HCT116 (cell line): ENCODE results near the gene NFIC.

ENCODE experiments used
- CTCF ChIP-seq, 3 experiments: fragments of 200-600 bp in 1 of 3; sonication (generic) in 1 of 3; IDR thresholded peaks in 2 of 3; conservative IDR thresholded peaks in 1 of 3; 2 replicates each; pipeline ENCODE4 v1.5.1; 2012 to 2017; ENCODE audit warnings: low read depth in 2 of 3, low read length in 2 of 3, antibody characterized with exemption in 1 of 3, borderline replicate concordance in 1 of 3, control low read depth in 1 of 3, mild to moderate bottlenecking in 1 of 3, mixed read lengths in 1 of 3, mixed run types in 1 of 3, moderate library complexity in 1 of 3; ENCODE audit not compliant: insufficient read depth in 1 of 3
- EGR1 ChIP-seq: IDR thresholded peaks from 2 replicates; pipeline ENCODE4 v1.6.1; 2012; ENCODE audit warnings: low read depth
- EZH2 ChIP-seq: fragments of 200-600 bp; sonication (generic); IDR thresholded peaks from 2 replicates; pipeline ENCODE4 v1.6.1; 2017; ENCODE audit warnings: antibody characterized with exemption, mixed run types
- POLR2A ChIP-seq: IDR thresholded peaks from 2 replicates; pipeline ENCODE4 v1.7.0; 2011; ENCODE audit warnings: borderline replicate concordance; ENCODE audit not compliant: insufficient read depth, insufficient read length; ENCODE audit errors: extremely low read depth
- RAD21 ChIP-seq: IDR thresholded peaks from 2 replicates; pipeline ENCODE4 v1.6.1; 2012; ENCODE audit warnings: low read depth, mild to moderate bottlenecking

GRCh38 chr19:3475449-3475848 is 109.1 kb downstream of the NFIC start:
- TF ChIP-seq POLR2A (no peak), CTCF (IDR thresholded peaks at IDR 0.05 in 2 of 3, conservative IDR thresholded peaks at IDR 0.05 in 1 of 3; ENCODE audit: borderline replicate concordance in 1 of 3, insufficient read depth in 1 of 3, low read depth in 2 of 3, low read length in 2 of 3) (no peak), EZH2 (no peak), RAD21 (no peak), EGR1 (no peak)
